Skeletal muscle tissue (tissue), 4 donors: Measurements from ENCODE around the gene INO80E. TPM values are rescaled to one million over a fixed set of nuclear protein-coding genes. Genes with fewer than 3 reads are reported as not detected.

ENCODE experiments used
- H3K27ac ChIP-seq: one replicate; pipeline ENCODE4 v1.7.0; 2013; ENCODE audit warnings: mild to moderate bottlenecking, low read depth, low read length, inconsistent platforms
- H3K27me3 ChIP-seq, 3 donors: one replicate each; pipeline ENCODE4 v1.7.0; 2013; ENCODE audit warnings: low read length in 3 of 3; ENCODE audit not compliant: control insufficient read depth in 3 of 3, insufficient read depth in 3 of 3
- H3K36me3 ChIP-seq, 3 donors: one replicate each; pipeline ENCODE4 v1.7.0; 2013; ENCODE audit warnings: low read length in 3 of 3; ENCODE audit not compliant: control insufficient read depth in 3 of 3, insufficient read depth in 3 of 3
- H3K4me1 ChIP-seq, 3 donors: one replicate each; pipeline ENCODE4 v1.7.0; 2013; ENCODE audit warnings: low read length in 3 of 3, mild to moderate bottlenecking in 3 of 3; ENCODE audit not compliant: control insufficient read depth in 3 of 3, insufficient read depth in 3 of 3
- H3K4me3 ChIP-seq, 3 donors: one replicate each; pipeline ENCODE4 v1.7.0; 2013; ENCODE audit warnings: low read length in 3 of 3
- H3K9ac ChIP-seq, 3 donors: one replicate each; pipeline ENCODE4 v1.7.0; 2013; ENCODE audit warnings: low read length in 3 of 3, mild to moderate bottlenecking in 3 of 3, moderate library complexity in 2 of 3, low read depth in 1 of 3
- H3K9me3 ChIP-seq, 3 donors: one replicate each; pipeline ENCODE4 v1.7.0; 2013; ENCODE audit warnings: low read length in 3 of 3; ENCODE audit not compliant: control insufficient read depth in 3 of 3
- total RNA-seq: library from RNA; depleted of rRNA; stranded (reverse); fragments of >200 nt; gene quantifications from one replicate; pipeline ENCODE4 v1.2.3, GENCODE V29; 2014
- donor health status: Osteomylitis.

INO80E gene
- total RNA-seq, 1 donor from 2014 or later: 12.5 TPM

DNA sequence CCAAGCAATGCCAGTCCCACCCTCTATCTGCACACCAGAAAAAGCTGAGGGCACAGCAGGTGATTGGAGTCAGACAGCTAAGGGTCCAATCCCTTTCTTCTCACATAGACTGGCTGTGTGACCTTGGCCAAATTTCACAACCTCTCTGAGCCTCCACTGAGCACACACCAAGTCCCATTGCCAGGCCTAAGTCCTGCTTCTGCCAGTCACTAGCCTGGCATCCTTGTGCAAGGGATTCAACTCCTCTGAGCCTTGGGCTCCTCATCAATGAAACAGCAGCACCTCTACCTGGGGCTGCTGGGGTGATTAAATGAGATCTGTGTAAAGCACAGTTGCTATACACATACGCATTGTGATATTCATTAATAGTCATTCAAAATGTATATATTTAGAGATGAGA lies 50.5 kb downstream of the INO80E start:
- H3K9ac ChIP-seq: no peak overlapping the region
- peaks cover 0 to 2% (median 0%) of the 10 kb centered on the region in 3 donors for H3K4me1 ChIP-seq
- H3K27ac ChIP-seq: no peak overlapping the region
- no peak overlapping the region for H3K4me3 ChIP-seq
- no peaks in the 10 kb centered on the region for H3K9me3 ChIP-seq
- peaks cover 0 to 4% (median 0%) of the 10 kb centered on the region in 3 donors for H3K27me3 ChIP-seq
- no peaks in the 10 kb centered on the region for H3K36me3 ChIP-seq

- no peak overlapping the region for H3K27ac ChIP-seq
- H3K9me3 ChIP-seq: no peaks in the 10 kb centered on the region
- no peak overlapping the region for H3K9ac ChIP-seq
- peaks cover 6 to 12% (median 11%) of the 10 kb centered on the region in 3 donors for H3K4me1 ChIP-seq
- H3K4me3 ChIP-seq: no peak overlapping the region
- H3K27me3 ChIP-seq: peaks cover 0 to 4% (median 0%) of the 10 kb centered on the region in 3 donors
- no peaks in the 10 kb centered on the region for H3K36me3 ChIP-seq
Observed at GRCh38 chr16:30049871-30050270, 53.8 kb downstream of the INO80E start.

DNA sequence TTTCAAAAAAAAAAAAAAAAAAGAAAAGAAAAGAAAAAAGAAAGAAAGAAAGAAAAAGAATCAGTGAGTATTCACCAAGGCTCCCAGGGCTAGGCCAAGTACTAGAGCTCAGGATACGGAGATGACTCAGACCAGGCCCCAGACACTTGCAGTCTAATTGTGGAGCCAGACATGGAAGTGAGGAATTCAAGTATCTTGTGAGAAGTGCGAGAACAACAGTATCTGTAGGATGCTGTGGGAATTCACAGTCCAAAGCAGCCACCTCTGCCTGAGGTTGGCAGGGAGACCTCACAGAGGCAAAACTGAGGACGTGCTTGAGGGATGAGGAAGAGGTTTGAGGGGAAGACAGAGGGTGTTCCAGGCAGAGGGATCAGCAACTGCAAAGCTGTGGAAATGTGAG lies 55.5 kb downstream of the INO80E start:
- H3K27me3 ChIP-seq: no peaks in the 10 kb centered on the region
- no peaks in the 10 kb centered on the region for H3K9me3 ChIP-seq
- H3K9ac ChIP-seq: no peak overlapping the region
- no peak overlapping the region for H3K27ac ChIP-seq
- peaks cover 6 to 18% (median 11%) of the 10 kb centered on the region in 3 donors for H3K4me1 ChIP-seq
- H3K4me3 ChIP-seq: no peak overlapping the region
- H3K36me3 ChIP-seq: no peaks in the 10 kb centered on the region

- H3K27ac ChIP-seq: peak overlapping the region; percentile 51
- no peaks in the 10 kb centered on the region for H3K9me3 ChIP-seq
- no peaks in the 10 kb centered on the region for H3K36me3 ChIP-seq
- peak overlapping the region; percentile 78 to 82 (median 80) for H3K4me3 ChIP-seq
- peaks cover 9 to 25% (median 14%) of the 10 kb centered on the region in 3 donors for H3K4me1 ChIP-seq
- H3K27me3 ChIP-seq: no peaks in the 10 kb centered on the region
- peak overlapping the region; percentile 57 to 70 (median 70) for H3K9ac ChIP-seq
Observed at GRCh38 chr16:30052671-30053372, 56.8 kb downstream of the INO80E start.

GRCh38 chr16:30053376-30054015 lies 57.5 kb downstream of the INO80E start:
- peak overlapping the region; percentile 57 to 70 (median 70) for H3K9ac ChIP-seq
- H3K9me3 ChIP-seq: no peaks in the 10 kb centered on the region
- peak overlapping the region; percentile 51 for H3K27ac ChIP-seq
- peaks cover 9 to 32% (median 14%) of the 10 kb centered on the region in 3 donors for H3K4me1 ChIP-seq
- no peaks in the 10 kb centered on the region for H3K36me3 ChIP-seq
- no peaks in the 10 kb centered on the region for H3K27me3 ChIP-seq
- peak overlapping the region; percentile 78 to 82 (median 80) for H3K4me3 ChIP-seq

DNA sequence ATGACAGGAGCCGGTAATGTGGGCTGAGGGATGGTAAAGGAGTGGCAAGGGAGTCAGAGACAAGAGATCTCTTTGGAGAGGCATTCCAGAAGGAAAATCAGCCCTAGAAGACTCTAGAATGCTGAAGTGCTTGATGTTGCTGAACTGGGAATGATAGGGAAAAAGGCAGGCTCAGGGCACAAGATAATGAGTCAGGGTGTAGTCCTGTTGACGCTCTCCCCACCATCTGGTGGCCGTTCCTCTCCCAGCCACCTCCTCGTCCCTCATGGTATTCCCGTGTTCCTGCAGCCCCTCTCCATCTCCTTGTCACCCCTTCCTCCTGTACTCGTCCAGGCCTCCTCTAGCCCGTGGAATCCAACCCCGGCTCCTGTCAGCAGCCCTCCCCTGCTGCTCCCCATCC lies 58.4 kb downstream of the INO80E start:
- Histone ChIP-seq H3K4me3 (no peak overlapping the region), H3K9ac (peak overlapping the region in 1 of 3 donors; percentile 16), H3K27me3 (no peaks in the 10 kb centered on the region), H3K9me3 (no peaks in the 10 kb centered on the region), H3K27ac (no peak overlapping the region), H3K36me3 (no peaks in the 10 kb centered on the region), H3K4me1 (peaks cover 13 to 37% (median 16%) of the 10 kb centered on the region in 3 donors)

DNA sequence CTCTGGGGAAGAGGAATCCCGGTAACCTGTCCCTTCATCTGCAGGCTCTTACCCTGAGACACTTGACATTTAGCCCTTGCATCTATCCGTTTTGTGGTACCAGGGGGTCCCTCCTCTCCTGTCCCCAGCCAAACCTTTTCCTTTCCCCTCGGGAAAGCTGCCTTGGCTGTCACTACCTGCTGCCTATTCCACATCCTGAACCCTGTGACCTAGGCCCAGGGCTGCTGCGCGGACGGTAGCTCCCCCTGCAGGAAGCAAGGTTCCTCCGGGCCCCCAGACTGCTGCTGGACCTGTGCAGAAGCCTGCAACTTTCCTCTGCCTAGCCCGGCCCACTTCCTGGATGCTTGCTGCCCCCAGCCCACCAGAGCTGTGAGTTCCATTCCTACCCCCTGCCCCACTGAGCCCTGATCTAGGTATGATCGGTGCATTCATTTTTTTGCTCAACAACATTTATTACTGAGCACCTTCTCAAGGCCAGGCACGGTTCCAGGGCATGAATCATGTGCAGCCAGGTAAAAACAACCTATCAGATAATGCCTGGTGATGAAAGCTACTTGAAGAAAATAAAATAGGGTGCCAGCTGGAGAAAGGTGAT lies 59.0 kb downstream of the INO80E start:
- H3K4me1 ChIP-seq: peaks cover 16 to 43% (median 17%) of the 10 kb centered on the region in 3 donors
- no peaks in the 10 kb centered on the region for H3K27me3 ChIP-seq
- H3K36me3 ChIP-seq: no peaks in the 10 kb centered on the region
- no peak overlapping the region for H3K9ac ChIP-seq
- no peak overlapping the region for H3K27ac ChIP-seq
- no peaks in the 10 kb centered on the region for H3K9me3 ChIP-seq
- no peak overlapping the region for H3K4me3 ChIP-seq

Other genes with a start within 250 kb of the INO80E start
- not detected for gene ZG16, start 218.0 kb upstream of the INO80E start, total RNA-seq
- gene KIF22, start 205.5 kb upstream of the INO80E start, total RNA-seq: 33.4 TPM
- 141 TPM for gene MAZ, start 189.7 kb upstream of the INO80E start, total RNA-seq
- gene PRRT2, start 184.0 kb upstream of the INO80E start, total RNA-seq: 0.52 TPM
- gene PAGR1, start 180.1 kb upstream of the INO80E start, total RNA-seq: 8.9 TPM
- 28.2 TPM for gene MVP, start 175.8 kb upstream of the INO80E start, total RNA-seq
- 24.5 TPM for gene CDIPT, start 133.0 kb upstream of the INO80E start, total RNA-seq
- 2.1 TPM for gene SEZ6L2, start 96.7 kb upstream of the INO80E start, total RNA-seq
- gene ASPHD1, start 95.8 kb upstream of the INO80E start, total RNA-seq: not detected
- 4.2 TPM for gene KCTD13, start 70.0 kb upstream of the INO80E start, total RNA-seq
- gene TMEM219, start 34.2 kb upstream of the INO80E start, total RNA-seq: 35.0 TPM
- 35.0 TPM for gene TAOK2, start 22.4 kb upstream of the INO80E start, total RNA-seq
- 9.4 TPM for gene HIRIP3, start 624 bp upstream of the INO80E start, total RNA-seq
- gene DOC2A, start 14.8 kb downstream of the INO80E start, total RNA-seq: 0.52 TPM
- gene C16orf92, start 27.0 kb downstream of the INO80E start, total RNA-seq: not detected
- 0.52 TPM for gene TLCD3B, start 35.0 kb downstream of the INO80E start, total RNA-seq
- gene ALDOA, start 69.5 kb downstream of the INO80E start, total RNA-seq: 1,497 TPM
- gene PPP4C, start 79.8 kb downstream of the INO80E start, total RNA-seq: 72.0 TPM
- gene TBX6, start 95.7 kb downstream of the INO80E start, total RNA-seq: not detected
- 14.1 TPM for gene YPEL3, start 100.0 kb downstream of the INO80E start, total RNA-seq
- gene GDPD3, start 117.3 kb downstream of the INO80E start, total RNA-seq: 0.52 TPM
- 14.6 TPM for gene MAPK3, start 127.0 kb downstream of the INO80E start, total RNA-seq
- 8.4 TPM for gene CORO1A, start 187.4 kb downstream of the INO80E start, total RNA-seq
- 23.5 TPM for gene BOLA2B, start 197.4 kb downstream of the INO80E start, total RNA-seq
- 11.0 TPM for gene SLX1A, start 197.6 kb downstream of the INO80E start, total RNA-seq
- gene SULT1A3, start 203.0 kb downstream of the INO80E start, total RNA-seq: 1.6 TPM